GM06990 (cell line): Measurements from ENCODE around the gene OLFM1.
A peak's percentile ranks its signal among the peaks of the same experiment; 100 is the strongest.

Experiments used
- DNase-seq: peaks from one replicate; pipeline ENCODE4 v3.0.0-alpha.2; 2011; ENCODE audit not compliant: insufficient read length; ENCODE audit errors: extremely low read depth
- H3K27me3 ChIP-seq: replicated peaks from 2 replicates; pipeline ENCODE4 v1.6.0; 2011; ENCODE audit warnings: low read length; ENCODE audit not compliant: control insufficient read depth, insufficient read depth
- H3K36me3 ChIP-seq: 2 replicates; pipeline ENCODE4 v1.5.1; 2011; ENCODE audit warnings: low read length; ENCODE audit not compliant: control insufficient read depth, insufficient read depth
- H3K4me3 ChIP-seq: replicated peaks from 2 replicates; pipeline ENCODE4 v1.5.1; 2011; ENCODE audit warnings: low read depth, mild to moderate bottlenecking, control low read depth, low read length
- CTCF ChIP-seq: IDR thresholded peaks from 2 replicates; pipeline ENCODE4 v1.5.1; 2011; ENCODE audit warnings: low read length, control low read depth, mild to moderate bottlenecking, inconsistent platforms; ENCODE audit not compliant: insufficient read depth, poor library complexity, severe bottlenecking

The OLFM1 gene

GRCh38 chr9:135087489-135087792, at the start of gene OLFM1:
TSS of gene OLFM1 (plus strand) at chr9:135087668. CDS start at chr9:135087990, 322 bp downstream.
- no peaks in the 10 kb centered on the region for H3K36me3 ChIP-seq
- H3K27me3 ChIP-seq, result peaks cover 2% of the 10 kb centered on the region
- no peak for DNase-seq
- no peak within 1 kb of the TSS for H3K4me3 ChIP-seq
- peak; percentile 31 for TF ChIP-seq CTCF

DNA sequence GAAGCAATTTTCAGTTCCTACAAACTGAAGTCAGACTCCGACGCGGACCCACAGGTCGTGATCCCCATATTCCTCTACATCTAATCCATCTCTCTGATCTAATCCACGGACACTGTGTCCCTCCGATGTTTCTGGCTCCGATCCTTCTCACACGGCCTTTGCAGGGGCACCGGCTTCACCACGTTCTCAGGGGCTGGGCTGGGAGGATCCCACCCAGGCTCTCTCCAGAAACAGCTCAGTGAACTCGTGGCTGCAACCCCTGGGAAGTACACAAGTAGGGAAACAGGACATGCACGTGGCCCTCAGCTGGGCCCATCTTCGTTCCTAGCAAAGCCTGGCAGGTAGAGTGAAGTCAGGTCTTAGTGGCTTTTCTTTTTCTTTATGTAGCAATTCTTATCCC, 49.1 kb upstream of the OLFM1 start:
- H3K36me3 ChIP-seq, result no peaks in the 10 kb centered on the region
- peaks cover 1% of the 10 kb centered on the region for H3K27me3 ChIP-seq
- H3K4me3 ChIP-seq, result no peak overlapping the region
- no peak for DNase-seq
- TF ChIP-seq CTCF, result no peak

DNA sequence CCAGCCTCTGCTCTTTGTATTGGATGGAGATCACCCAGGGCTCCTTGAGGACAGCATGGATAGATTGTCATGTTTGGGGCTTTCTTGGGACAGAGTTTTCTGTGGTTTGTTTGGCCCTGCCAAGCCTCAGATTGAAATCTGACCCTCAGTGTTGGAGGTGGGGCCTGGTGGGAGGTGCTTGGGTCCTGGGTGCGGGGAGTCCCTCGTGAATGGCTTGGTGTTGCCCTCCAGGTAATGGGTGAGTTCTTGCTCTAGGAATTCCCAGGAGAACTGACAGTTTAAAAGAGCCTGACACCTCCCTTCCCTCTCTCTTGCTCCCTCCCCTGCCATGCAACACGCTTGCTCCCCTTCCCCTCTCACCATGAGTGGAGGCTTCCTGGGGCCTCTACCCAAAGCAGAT, 48.6 kb upstream of the OLFM1 start:
- no peak for DNase-seq
- peaks cover 1% of the 10 kb centered on the region for H3K27me3 ChIP-seq
- TF ChIP-seq CTCF, result no peak

GRCh38 chr9:135039266-135039870, 48.1 kb upstream of the OLFM1 start:
- no peak for DNase-seq
- Histone ChIP-seq H3K36me3 (no peaks in the 10 kb centered on the region), H3K4me3 (no peak overlapping the region), H3K27me3 (peaks cover 1% of the 10 kb centered on the region)
- no peak for TF ChIP-seq CTCF

More for the DNA sequence above, 48.6 kb upstream of the OLFM1 start:
- Histone ChIP-seq H3K4me3 (no peak overlapping the region), H3K36me3 (no peaks in the 10 kb centered on the region)

- peaks cover 1% of the 10 kb centered on the region for H3K27me3 ChIP-seq
- H3K36me3 ChIP-seq, result no peaks in the 10 kb centered on the region
- TF ChIP-seq CTCF, result no peak
- DNase-seq, result no peak
- H3K4me3 ChIP-seq, result no peak overlapping the region
Observed at GRCh38 chr9:135039916-135040645, 47.4 kb upstream of the OLFM1 start.
